HG03139 (cell line): ENCODE data around the gene CELA3B.
"Not testable (repeated sequence)": the region's sequence is repeated elsewhere in the genome, so short reads cannot be mapped to it uniquely, and the experiment has no call there.

Experiments
- ATAC-seq: cut with Tn5 transposase; IDR thresholded peaks from one replicate; pipeline ENCODE4 v1.9.1; 2021; ENCODE audit not compliant: unreplicated experiment

Gene CELA3B

GRCh38 chr1:22005261-22006149 lies 28.7 kb downstream of the CELA3B start:
- not testable (repeated sequence) for ATAC-seq

- not testable (repeated sequence) for ATAC-seq
These were observed 29.9 kb downstream of the CELA3B start for GRCh38 chr1:22006736-22007135.

- ATAC-seq, result not testable (repeated sequence)
These were observed 30.4 kb downstream of the CELA3B start for GRCh38 chr1:22007262-22007661.

GRCh38 chr1:22009566-22009965 lies 32.7 kb downstream of the CELA3B start:
- ATAC-seq, result not testable (repeated sequence)

- not testable (repeated sequence) for ATAC-seq
These were observed 35.9 kb downstream of the CELA3B start for GRCh38 chr1:22012752-22013151.

GRCh38 chr1:22014575-22015206 lies 37.9 kb downstream of the CELA3B start:
- ATAC-seq, result not testable (repeated sequence)

- ATAC-seq, result no peak
These were observed 42.0 kb downstream of the CELA3B start for GRCh38 chr1:22018583-22019559.

- no peak for ATAC-seq
These were observed 44.2 kb downstream of the CELA3B start for GRCh38 chr1:22021061-22021460.

- peak; percentile 36 for ATAC-seq
These were observed 47.9 kb downstream of the CELA3B start for GRCh38 chr1:22024485-22025367.

- ATAC-seq, result peak; percentile 61
These were observed 48.7 kb downstream of the CELA3B start for GRCh38 chr1:22025368-22026155.

GRCh38 chr1:22026924-22027289 lies 50.1 kb downstream of the CELA3B start:
- no peak for ATAC-seq

- ATAC-seq, result no peak
These were observed 53.2 kb downstream of the CELA3B start for GRCh38 chr1:22030057-22030456.

- no peak for ATAC-seq
These were observed 53.7 kb downstream of the CELA3B start for GRCh38 chr1:22030473-22030872.

GRCh38 chr1:22031214-22031962 lies 54.6 kb downstream of the CELA3B start:
- ATAC-seq, result no peak

GRCh38 chr1:22034834-22035233 lies 58.0 kb downstream of the CELA3B start:
- ATAC-seq, result not testable (repeated sequence)

- ATAC-seq, result no peak
These were observed 60.7 kb downstream of the CELA3B start for GRCh38 chr1:22037520-22037919.

GRCh38 chr1:22038036-22038435 lies 61.2 kb downstream of the CELA3B start:
- no peak for ATAC-seq
